Left lung (tissue), 10 donors: ENCODE data around the gene SNIP1. TPM values are rescaled to one million over a fixed set of nuclear protein-coding genes. Genes with fewer than 3 reads are reported as not detected.

Experiments
- ATAC-seq: fragments of 200-7000 bp; cut with Tn5 transposase; one replicate; pipeline ENCODE4 v1.9.1; 2020; ENCODE audit warnings: moderate library complexity
- DNase-seq, 4 donors: peaks; one replicate each; pipeline ENCODE4 v3.0.0-alpha.2; 2013 to 2020
- H3K27ac ChIP-seq, 2 donors: fragments of 200-600 bp; sonication (generic) in 1 of 2; one replicate each; pipeline versions ENCODE4 v1.5.0 to v1.8.0; 2020 to 2021
- H3K27me3 ChIP-seq, 2 donors: fragments of 200-600 bp; sonication (generic) in 1 of 2; one replicate each; pipeline versions ENCODE4 v1.5.0 to v1.8.0; 2020 to 2021
- H3K36me3 ChIP-seq, 2 donors: fragments of 200-600 bp; sonication (generic) in 1 of 2; one replicate each; pipeline versions ENCODE4 v1.5.0 to v1.8.0; 2020 to 2021
- H3K4me1 ChIP-seq, 2 donors: fragments of 200-600 bp; one replicate each; pipeline ENCODE4 v1.8.0; 2021
- H3K4me3 ChIP-seq, 2 donors: fragments of 200-600 bp; sonication (generic) in 1 of 2; one replicate each; pipeline versions ENCODE4 v1.5.0 to v1.8.0; 2020 to 2021; ENCODE audit warnings: mild to moderate bottlenecking in 1 of 2
- H3K9me3 ChIP-seq, 2 donors: fragments of 200-600 bp; sonication (generic) in 1 of 2; one replicate each; pipeline versions ENCODE4 v1.5.0 to v1.8.0; 2020 to 2021
- CTCF ChIP-seq, 2 donors: fragments of 200-600 bp; sonication (generic) in 1 of 2; IDR thresholded peaks; one replicate each; pipeline versions ENCODE4 v1.5.0 to v1.8.0; 2021; ENCODE audit warnings: antibody characterized with exemption in 2 of 2
- intact Hi-C, 2 donors: fragments of 100-400 bp; cut with DNase I; formaldehyde crosslinking; loops; one replicate each; pipeline versions ENCODE4 v1.11.2 to v1.14.2; 2022
- polyA plus RNA-seq, 6 donors: library from polyadenylated mRNA; unstranded; fragments of 120-200 nt; gene quantifications; one replicate each; pipeline ENCODE4 v1.2.1, GENCODE V29; 2013; ENCODE audit not compliant: insufficient read length in 6 of 6
- total RNA-seq, 2 donors: library from RNA; stranded (reverse); fragmentation: NEBNext Ultra II Directional; extraction: Animal tissue kit (Norgen Biotek cat#: 25700); gene quantifications; one replicate each; pipeline ENCODE4 v1.2.1, GENCODE V29; 2021
- donor health status: DM: no; HTN: yes; CAD: no.
- donor health status: DM: no; HTN: no; CAD: no.

Gene SNIP1
- total and polyA plus RNA-seq, 8 donors = 12.3 to 17.3 (median 13.8) TPM

- Histone ChIP-seq H3K27ac (peak overlapping the region; percentile 94 to 98), H3K36me3 (peaks cover 0 to 22% of the 10 kb centered on the region in 2 donors), H3K4me1 (peaks cover 8 to 32% of the 10 kb centered on the region in 2 donors), H3K9me3 (no peaks in the 10 kb centered on the region), H3K4me3 (peak overlapping the region; percentile 87 to 93), H3K27me3 (no peaks in the 10 kb centered on the region)
- ATAC-seq (no peak), DNase-seq (no peak)
- no peak for TF ChIP-seq CTCF (IDR thresholded peaks at IDR 0.05)
- intact Hi-C loops = no loop called here
Observed at GRCh38 chr1:37515185-37516034, 38.7 kb downstream of the SNIP1 start.

- ATAC-seq (peak; percentile 99), DNase-seq (peak; percentile 86 to 96 (median 90))
- H3K27ac ChIP-seq = peak within 1 kb of the TSS; percentile 94 to 98
- intact Hi-C loops = no loop called here
- peak within 1 kb of the TSS; percentile 87 to 93 for H3K4me3 ChIP-seq
- H3K36me3 ChIP-seq = peaks cover 0 to 22% of the 10 kb centered on the region in 2 donors
- no peaks in the 10 kb centered on the region for H3K27me3 ChIP-seq
- peaks cover 8 to 32% of the 10 kb centered on the region in 2 donors for H3K4me1 ChIP-seq
- TF ChIP-seq CTCF (IDR thresholded peaks at IDR 0.05) = peak; percentile 62 to 77
- H3K9me3 ChIP-seq = no peaks in the 10 kb centered on the region
Observed at GRCh38 chr1:37514350-37515184, 39.5 kb downstream of the SNIP1 start, which contains the start of gene MEAF6. TSS of gene MEAF6 (minus strand) at chr1:37514766. CDS start at chr1:37514746, 20 bp downstream.

GRCh38 chr1:37513795-37514349 lies 40.2 kb downstream of the SNIP1 start:
- Histone ChIP-seq H3K27ac (peak overlapping the region; percentile 94 to 98), H3K36me3 (peaks cover 0 to 27% of the 10 kb centered on the region in 2 donors), H3K4me1 (peaks cover 8 to 32% of the 10 kb centered on the region in 2 donors), H3K9me3 (no peaks in the 10 kb centered on the region), H3K4me3 (peak overlapping the region; percentile 87 to 93), H3K27me3 (no peaks in the 10 kb centered on the region)
- intact Hi-C loops = no loop called here
- no peak for TF ChIP-seq CTCF (IDR thresholded peaks at IDR 0.05)
- ATAC-seq (peak; percentile 33), DNase-seq (peak in 3 of 4 donors; percentile 43 to 80 (median 59))

- intact Hi-C loops = no loop called here
- no peak for ATAC-seq
- no peak for TF ChIP-seq CTCF (IDR thresholded peaks at IDR 0.05)
- H3K27ac ChIP-seq = no peak overlapping the region
- DNase-seq = no peak
- H3K36me3 ChIP-seq = peaks cover 0 to 66% of the 10 kb centered on the region in 2 donors
- peaks cover 8 to 25% of the 10 kb centered on the region in 2 donors for H3K4me1 ChIP-seq
- no peaks in the 10 kb centered on the region for H3K27me3 ChIP-seq
- H3K9me3 ChIP-seq = no peaks in the 10 kb centered on the region
- H3K4me3 ChIP-seq = no peak overlapping the region
Observed at GRCh38 chr1:37509181-37509580, 44.9 kb downstream of the SNIP1 start.
